Suprapubic skin (tissue), 4 donors: Measurements from ENCODE around the gene SETD6.
"Not testable (repeated sequence)": the region's sequence is repeated elsewhere in the genome, so short reads cannot be mapped to it uniquely, and the experiment has no call there.

Experiments used
- POLR2A ChIP-seq, 2 donors: fragments of 450-650 bp; IDR thresholded peaks; one replicate each; pipeline ENCODE4 v1.6.1; 2017; ENCODE audit warnings: antibody characterized with exemption in 2 of 2, mild to moderate bottlenecking in 2 of 2, moderate library complexity in 2 of 2
- POLR2AphosphoS5 ChIP-seq, 3 donors: sonication (generic); formaldehyde crosslinking; IDR thresholded peaks; one replicate each; pipeline ENCODE4 v1.6.1; 2017; ENCODE audit warnings: antibody characterized with exemption in 3 of 3
- TF ChIP-seq, protein P1 (sequence below), 2 donors: fragments of 200-600 bp in 1 of 2; fragments of 450-650 bp in 1 of 2; sonication (generic) in 1 of 2; IDR thresholded peaks; one replicate each; pipeline ENCODE4 v1.5.1; 2016 to 2019; ENCODE audit warnings: antibody characterized with exemption in 2 of 2, mild to moderate bottlenecking in 1 of 2, moderate library complexity in 1 of 2

DNA sequence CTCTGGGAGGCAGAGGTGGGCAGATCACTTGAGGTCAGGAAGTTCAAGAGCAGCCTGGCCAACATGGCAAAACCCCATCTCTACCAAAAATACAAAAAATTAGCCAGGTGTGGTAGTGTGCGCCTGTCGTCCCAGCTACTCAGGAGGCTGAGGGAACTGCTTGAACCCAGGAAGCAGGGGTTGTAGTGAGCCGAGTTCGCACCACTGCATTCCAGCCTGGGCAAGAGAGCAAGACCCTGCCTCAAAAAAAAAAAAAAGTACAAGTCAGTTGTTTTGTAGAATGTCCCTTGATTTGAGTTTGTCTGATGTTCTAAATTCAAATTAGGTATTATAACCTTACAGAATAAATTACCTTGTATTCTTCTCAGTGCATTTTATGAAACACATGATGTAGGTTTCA is 50.4 kb downstream of the SETD6 start:
- TF ChIP-seq POLR2A, POLR2AphosphoS5 (IDR thresholded peaks at IDR 0.05): not testable (repeated sequence)
- TF ChIP-seq, protein P1, sequence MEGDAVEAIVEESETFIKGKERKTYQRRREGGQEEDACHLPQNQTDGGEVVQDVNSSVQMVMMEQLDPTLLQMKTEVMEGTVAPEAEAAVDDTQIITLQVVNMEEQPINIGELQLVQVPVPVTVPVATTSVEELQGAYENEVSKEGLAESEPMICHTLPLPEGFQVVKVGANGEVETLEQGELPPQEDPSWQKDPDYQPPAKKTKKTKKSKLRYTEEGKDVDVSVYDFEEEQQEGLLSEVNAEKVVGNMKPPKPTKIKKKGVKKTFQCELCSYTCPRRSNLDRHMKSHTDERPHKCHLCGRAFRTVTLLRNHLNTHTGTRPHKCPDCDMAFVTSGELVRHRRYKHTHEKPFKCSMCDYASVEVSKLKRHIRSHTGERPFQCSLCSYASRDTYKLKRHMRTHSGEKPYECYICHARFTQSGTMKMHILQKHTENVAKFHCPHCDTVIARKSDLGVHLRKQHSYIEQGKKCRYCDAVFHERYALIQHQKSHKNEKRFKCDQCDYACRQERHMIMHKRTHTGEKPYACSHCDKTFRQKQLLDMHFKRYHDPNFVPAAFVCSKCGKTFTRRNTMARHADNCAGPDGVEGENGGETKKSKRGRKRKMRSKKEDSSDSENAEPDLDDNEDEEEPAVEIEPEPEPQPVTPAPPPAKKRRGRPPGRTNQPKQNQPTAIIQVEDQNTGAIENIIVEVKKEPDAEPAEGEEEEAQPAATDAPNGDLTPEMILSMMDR (IDR thresholded peaks at IDR 0.05) = not testable (repeated sequence)
